ENCODE results near the gene ID3.
A peak's percentile ranks its signal among the peaks of the same experiment; 100 is the strongest.

The ID3 gene

DNA sequence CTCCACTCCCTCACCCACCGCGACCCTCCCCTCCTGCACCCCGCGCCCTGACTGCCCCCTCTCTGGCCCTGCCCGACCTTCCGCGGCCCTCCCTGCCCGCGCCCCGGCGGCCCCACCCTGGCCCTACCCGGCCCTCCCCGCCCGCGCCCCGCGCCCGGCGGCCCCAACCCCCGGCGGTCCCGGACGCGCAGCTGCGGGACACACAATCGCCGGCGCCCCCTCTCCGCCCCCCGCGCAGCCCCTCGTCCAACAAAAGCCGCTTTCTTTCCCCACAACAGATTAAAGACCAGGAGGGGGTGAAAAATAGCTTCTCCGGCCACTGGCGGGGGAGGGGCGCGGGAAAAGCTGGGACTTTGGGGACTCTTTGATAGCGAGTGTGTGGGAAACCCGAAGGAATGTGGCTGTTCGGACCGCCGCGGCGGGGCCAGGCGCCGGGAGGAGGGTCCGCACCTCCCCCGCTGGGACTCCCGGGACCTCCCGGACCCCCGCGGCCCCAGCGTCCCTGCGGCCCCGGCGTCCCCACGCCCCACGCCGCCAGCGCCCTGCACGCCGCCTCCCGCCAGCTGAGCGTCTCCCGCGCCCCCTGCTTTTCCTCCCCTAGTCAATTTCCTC lies 8.8 kb upstream of the ID3 start:
- H3K9me3 ChIP-seq (ENCODE audit: low read length): no peaks in the 10 kb centered on the region
- no peaks in the 10 kb centered on the region for H3K36me3 ChIP-seq (ENCODE audit: insufficient read depth, low read length)
- no peak for TF ChIP-seq EZH2 (IDR thresholded peaks at IDR 0.05; ENCODE audit: borderline replicate concordance, low read length)
- TF ChIP-seq, protein P1, sequence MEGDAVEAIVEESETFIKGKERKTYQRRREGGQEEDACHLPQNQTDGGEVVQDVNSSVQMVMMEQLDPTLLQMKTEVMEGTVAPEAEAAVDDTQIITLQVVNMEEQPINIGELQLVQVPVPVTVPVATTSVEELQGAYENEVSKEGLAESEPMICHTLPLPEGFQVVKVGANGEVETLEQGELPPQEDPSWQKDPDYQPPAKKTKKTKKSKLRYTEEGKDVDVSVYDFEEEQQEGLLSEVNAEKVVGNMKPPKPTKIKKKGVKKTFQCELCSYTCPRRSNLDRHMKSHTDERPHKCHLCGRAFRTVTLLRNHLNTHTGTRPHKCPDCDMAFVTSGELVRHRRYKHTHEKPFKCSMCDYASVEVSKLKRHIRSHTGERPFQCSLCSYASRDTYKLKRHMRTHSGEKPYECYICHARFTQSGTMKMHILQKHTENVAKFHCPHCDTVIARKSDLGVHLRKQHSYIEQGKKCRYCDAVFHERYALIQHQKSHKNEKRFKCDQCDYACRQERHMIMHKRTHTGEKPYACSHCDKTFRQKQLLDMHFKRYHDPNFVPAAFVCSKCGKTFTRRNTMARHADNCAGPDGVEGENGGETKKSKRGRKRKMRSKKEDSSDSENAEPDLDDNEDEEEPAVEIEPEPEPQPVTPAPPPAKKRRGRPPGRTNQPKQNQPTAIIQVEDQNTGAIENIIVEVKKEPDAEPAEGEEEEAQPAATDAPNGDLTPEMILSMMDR (IDR thresholded peaks at IDR 0.05; ENCODE audit: low read length): no peak
- H3K27me3 ChIP-seq (ENCODE audit: insufficient read depth, low read length): no peaks in the 10 kb centered on the region
- H3K27ac ChIP-seq (ENCODE audit: low read depth, low read length, poor library complexity, severe bottlenecking): no peak overlapping the region
- no peaks in the 10 kb centered on the region for H3K9me2 ChIP-seq (ENCODE audit: low read depth, low read length)
- H4K20me1 ChIP-seq (ENCODE audit: insufficient read depth, low read length): no peaks in the 10 kb centered on the region
- peak overlapping the region; percentile 62 for H3K9ac ChIP-seq (ENCODE audit: low read length)
- no peak overlapping the region for H2AFZ ChIP-seq (ENCODE audit: low read length)
- peak overlapping the region; percentile 58 for H3K4me3 ChIP-seq (ENCODE audit: low read depth, low read length, poor library complexity, severe bottlenecking)
- H3K4me2 ChIP-seq (ENCODE audit: low read length): peak overlapping the region; percentile 83
- peaks cover 25% of the 10 kb centered on the region for H3K4me1 ChIP-seq (ENCODE audit: insufficient read depth, low read length, severe bottlenecking)
- H3K79me2 ChIP-seq (ENCODE audit: insufficient read depth, low read length): no peaks in the 10 kb centered on the region
- H3F3A ChIP-seq (ENCODE audit: insufficient read depth, low read length): peaks cover 3% of the 10 kb centered on the region; the same call in 1 of the 2 replicates

DNA sequence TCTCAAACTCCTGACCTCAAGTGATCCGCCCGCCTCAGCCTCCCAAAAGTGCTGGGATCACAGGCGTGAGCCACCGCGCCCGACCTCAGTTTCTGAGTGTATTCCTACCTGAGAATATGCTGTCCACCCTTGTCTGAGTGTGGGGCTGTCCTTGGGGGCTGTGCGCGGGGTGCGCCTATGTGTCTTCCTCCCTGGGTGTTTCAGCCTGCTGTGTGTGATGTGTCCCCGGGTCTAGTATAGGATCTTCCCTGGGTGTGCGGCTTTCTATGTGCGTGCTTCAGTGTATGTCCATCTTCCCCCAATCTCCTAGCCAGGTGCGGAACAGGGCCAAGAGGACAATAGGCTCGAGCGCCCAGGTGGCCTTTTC lies 8.3 kb upstream of the ID3 start:
- peak overlapping the region; percentile 61 for H3K9ac ChIP-seq (ENCODE audit: low read length)
- H3K27me3 ChIP-seq (ENCODE audit: insufficient read depth, low read length): no peaks in the 10 kb centered on the region

DNA sequence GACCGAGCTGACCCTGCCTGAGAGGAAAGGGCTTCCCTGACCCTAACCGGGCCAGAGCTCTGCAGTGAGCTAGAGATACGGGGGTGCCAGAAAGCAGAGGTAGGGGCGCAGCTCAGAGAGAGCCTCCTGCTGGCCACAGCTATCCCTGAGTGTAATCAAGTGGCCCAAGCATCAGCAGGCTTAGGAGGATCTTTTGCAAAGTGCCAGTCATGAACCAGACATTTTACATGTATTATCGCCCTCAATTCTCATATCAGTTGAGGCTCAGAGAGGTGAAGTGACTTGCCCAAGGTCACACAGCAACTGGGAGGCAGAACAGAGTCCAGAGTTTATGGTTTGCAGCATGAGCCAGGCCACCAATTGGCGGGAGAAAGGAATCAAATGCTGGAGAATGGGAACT lies 7.0 kb upstream of the ID3 start:
- no peak for TF ChIP-seq EZH2 (IDR thresholded peaks at IDR 0.05; ENCODE audit: borderline replicate concordance, low read length)
- TF ChIP-seq, protein P1 (IDR thresholded peaks at IDR 0.05; ENCODE audit: low read length): peak; percentile 43; the same call in 1 of the 2 replicates
- Histone ChIP-seq H3K4me3 (ENCODE audit: low read depth, low read length, poor library complexity, severe bottlenecking) (no peak overlapping the region), H3K9me3 (ENCODE audit: low read length) (no peaks in the 10 kb centered on the region), H2AFZ (ENCODE audit: low read length) (no peak overlapping the region), H3F3A (ENCODE audit: insufficient read depth, low read length) (peaks cover 7% of the 10 kb centered on the region; the same call in 1 of the 2 replicates), H4K20me1 (ENCODE audit: insufficient read depth, low read length) (no peaks in the 10 kb centered on the region), H3K36me3 (ENCODE audit: insufficient read depth, low read length) (no peaks in the 10 kb centered on the region), H3K79me2 (ENCODE audit: insufficient read depth, low read length) (no peaks in the 10 kb centered on the region), H3K4me1 (ENCODE audit: insufficient read depth, low read length, severe bottlenecking) (peaks cover 43% of the 10 kb centered on the region), H3K27me3 (ENCODE audit: insufficient read depth, low read length) (no peaks in the 10 kb centered on the region), H3K9ac (ENCODE audit: low read length) (no peak overlapping the region), H3K27ac (ENCODE audit: low read depth, low read length, poor library complexity, severe bottlenecking) (peak overlapping the region; percentile 1), H3K9me2 (ENCODE audit: low read depth, low read length) (no peaks in the 10 kb centered on the region), H3K4me2 (ENCODE audit: low read length) (no peak overlapping the region)

More for the DNA sequence above, 8.3 kb upstream of the ID3 start:
- TF ChIP-seq, protein P1 (IDR thresholded peaks at IDR 0.05; ENCODE audit: low read length): no peak
- no peak for TF ChIP-seq EZH2 (IDR thresholded peaks at IDR 0.05; ENCODE audit: borderline replicate concordance, low read length)
- Histone ChIP-seq H3K9me2 (ENCODE audit: low read depth, low read length) (no peaks in the 10 kb centered on the region), H4K20me1 (ENCODE audit: insufficient read depth, low read length) (no peaks in the 10 kb centered on the region), H3K4me1 (ENCODE audit: insufficient read depth, low read length, severe bottlenecking) (peaks cover 30% of the 10 kb centered on the region), H2AFZ (ENCODE audit: low read length) (no peak overlapping the region), H3K36me3 (ENCODE audit: insufficient read depth, low read length) (no peaks in the 10 kb centered on the region), H3K4me2 (ENCODE audit: low read length) (peak overlapping the region; percentile 83), H3K79me2 (ENCODE audit: insufficient read depth, low read length) (no peaks in the 10 kb centered on the region), H3K4me3 (ENCODE audit: low read depth, low read length, poor library complexity, severe bottlenecking) (peak overlapping the region; percentile 58), H3K9me3 (ENCODE audit: low read length) (no peaks in the 10 kb centered on the region), H3F3A (ENCODE audit: insufficient read depth, low read length) (peaks cover 6% of the 10 kb centered on the region; the same call in 1 of the 2 replicates), H3K27ac (ENCODE audit: low read depth, low read length, poor library complexity, severe bottlenecking) (peak overlapping the region; percentile 44)
